NCI-H226 (cell line): ENCODE measurements around the gene DDOST.
"Not testable (repeated sequence)": the region's sequence is repeated elsewhere in the genome, so short reads cannot be mapped to it uniquely, and the experiment has no call there.

Source experiments
- DNase-seq: peaks from one replicate; pipeline ENCODE4 v3.0.0-alpha.2; 2015

Gene DDOST

DNA sequence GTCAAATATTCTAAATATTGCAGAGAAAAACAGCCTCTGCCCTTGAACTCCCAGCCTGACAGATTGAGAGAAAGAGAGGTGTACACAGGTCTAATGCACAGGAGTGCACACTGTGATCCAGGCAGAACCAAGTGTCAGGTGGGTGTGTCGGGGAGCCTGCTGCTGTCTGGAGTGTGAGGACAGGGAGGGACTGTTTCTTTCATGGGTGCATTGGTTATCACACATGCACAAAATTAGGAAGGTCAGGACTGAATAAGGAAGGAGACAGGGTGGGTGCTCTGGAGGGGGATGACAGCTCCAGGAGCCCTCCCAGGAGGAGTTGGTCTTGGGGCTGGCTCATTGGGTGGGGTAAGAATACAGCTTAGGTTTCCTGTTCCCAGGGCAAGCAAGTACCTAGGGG, 41.2 kb downstream of the DDOST start:
- no peak for DNase-seq

DNA sequence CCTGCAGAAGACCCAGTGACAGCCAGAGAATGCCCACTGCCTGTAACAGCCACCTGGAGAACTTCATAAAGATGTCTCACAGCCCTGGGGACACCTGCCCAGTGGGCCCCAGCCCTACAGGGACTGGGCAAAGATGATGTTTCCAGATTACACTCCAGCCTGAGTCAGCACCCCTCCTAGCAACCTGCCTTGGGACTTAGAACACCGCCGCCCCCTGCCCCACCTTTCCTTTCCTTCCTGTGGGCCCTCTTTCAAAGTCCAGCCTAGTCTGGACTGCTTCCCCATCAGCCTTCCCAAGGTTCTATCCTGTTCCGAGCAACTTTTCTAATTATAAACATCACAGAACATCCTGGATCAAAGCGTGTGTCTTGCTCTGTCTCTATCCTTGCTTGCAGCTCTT, 42.6 kb downstream of the DDOST start:
- no peak for DNase-seq

- DNase-seq, result no peak
Observed at GRCh38 chr1:20616847-20617487, 44.2 kb downstream of the DDOST start.

GRCh38 chr1:20615946-20616846, 45.0 kb downstream of the DDOST start:
- DNase-seq, result no peak

- DNase-seq, result no peak
Observed at GRCh38 chr1:20614131-20614579, 47.0 kb downstream of the DDOST start.

GRCh38 chr1:20612221-20612746, 48.9 kb downstream of the DDOST start:
- peak; percentile 65 for DNase-seq

- no peak for DNase-seq
Observed at GRCh38 chr1:20611652-20612051, 49.5 kb downstream of the DDOST start.

DNA sequence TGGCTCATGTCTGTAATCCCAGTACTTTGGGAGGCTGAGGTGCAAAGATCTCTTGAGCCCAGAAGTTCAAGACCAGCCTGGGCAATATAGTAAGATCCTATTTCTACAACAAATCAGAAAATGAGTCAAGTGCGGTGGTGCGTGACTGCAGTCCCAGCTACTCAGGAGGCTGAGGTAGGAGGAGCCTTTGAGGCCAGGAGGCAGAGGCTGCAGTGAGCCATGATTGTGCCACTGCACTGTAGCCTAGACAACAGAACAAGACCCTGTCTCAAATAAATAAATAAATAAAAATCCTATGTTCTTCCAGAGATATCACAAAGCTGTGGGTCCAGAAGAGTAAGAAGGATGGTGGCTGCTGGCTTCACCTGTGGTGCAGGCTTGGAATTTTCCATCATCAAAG, 50.2 kb downstream of the DDOST start:
- no peak for DNase-seq

DNA sequence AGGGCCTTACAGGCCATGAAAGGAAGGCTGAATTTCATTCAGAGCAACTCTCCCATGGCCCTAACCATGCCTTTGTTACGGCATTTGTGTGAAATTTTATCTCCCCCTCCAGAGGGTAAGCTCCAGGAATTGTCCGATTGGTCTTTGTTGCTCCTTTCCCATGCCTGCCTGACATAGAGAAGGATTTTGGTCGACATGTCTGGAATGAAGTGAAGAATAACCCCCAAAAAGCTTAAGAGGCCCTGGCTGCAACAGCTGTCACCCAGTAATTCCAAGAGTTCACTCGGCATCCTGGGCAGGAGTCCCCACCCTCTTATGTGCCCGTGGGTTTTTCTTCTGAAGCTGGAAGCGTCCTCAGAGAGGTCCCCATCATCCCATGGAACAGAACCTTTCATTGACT, 51.6 kb downstream of the DDOST start:
- no peak for DNase-seq

GRCh38 chr1:20606801-20607570, 54.2 kb downstream of the DDOST start:
- not testable (repeated sequence) for DNase-seq

DNA sequence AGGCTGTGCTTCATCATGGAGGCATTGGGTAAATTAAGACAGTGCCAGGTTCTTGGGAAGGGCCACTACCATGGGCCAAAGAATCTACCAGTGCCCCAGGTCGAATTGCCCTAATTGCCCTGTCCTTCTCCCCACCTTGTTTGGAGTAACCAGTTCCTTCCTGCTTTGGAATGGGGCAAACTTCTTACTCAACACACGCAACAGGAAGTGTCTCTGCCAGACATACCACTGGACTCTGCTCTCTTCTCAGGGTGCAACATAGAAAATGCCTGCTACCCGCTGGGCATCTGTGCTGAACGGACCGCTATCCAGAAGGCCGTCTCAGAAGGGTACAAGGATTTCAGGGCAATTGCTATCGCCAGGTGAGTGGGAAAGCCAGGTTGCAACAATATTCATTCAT, 56.5 kb downstream of the DDOST start:
- peak; percentile 39 for DNase-seq

DNA sequence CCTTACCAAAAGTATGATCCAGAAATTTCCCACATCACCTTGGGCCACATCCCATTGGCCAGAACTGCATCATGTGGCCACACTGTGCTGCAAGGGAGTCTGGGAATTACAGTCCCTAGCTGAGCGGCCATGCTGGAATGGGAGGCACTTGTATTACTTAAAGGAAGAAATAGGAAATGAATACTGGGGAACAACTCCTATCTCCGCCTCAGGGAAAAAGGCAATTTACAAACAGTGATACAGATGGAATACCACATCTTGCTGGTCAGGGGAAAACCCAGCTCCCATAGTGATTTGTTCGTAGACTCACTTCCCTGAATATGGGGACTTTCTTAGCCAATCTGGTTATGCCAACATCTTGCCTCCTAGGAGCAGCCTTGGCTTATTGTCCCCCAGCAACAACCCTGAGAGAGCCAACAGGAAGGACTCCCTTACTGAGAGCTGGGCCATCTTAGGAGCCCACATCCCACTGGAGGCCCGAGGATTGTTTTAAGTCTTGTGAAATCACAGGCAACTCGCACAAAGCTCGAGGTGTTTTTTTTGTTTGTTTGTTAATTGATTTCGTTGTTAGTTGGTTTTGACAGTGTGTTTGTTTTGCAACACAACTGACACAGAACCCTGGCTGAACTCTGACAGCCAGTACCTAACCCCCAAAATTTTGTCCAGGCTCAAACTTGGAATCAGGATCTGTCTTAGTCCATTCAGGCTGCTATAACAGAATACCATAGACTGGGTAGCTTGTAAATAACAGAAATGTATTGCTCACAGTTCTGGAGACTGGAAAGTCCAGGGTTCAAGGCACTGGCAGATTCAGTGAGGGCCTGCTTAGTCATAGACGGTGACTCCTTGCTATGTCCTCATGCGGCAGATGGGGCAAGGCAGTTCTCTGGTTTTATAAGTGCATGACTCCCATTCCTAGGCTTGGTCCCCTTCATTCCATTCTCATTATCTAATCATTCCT, 57.4 kb downstream of the DDOST start:
- DNase-seq, result peak; percentile 81

DNA sequence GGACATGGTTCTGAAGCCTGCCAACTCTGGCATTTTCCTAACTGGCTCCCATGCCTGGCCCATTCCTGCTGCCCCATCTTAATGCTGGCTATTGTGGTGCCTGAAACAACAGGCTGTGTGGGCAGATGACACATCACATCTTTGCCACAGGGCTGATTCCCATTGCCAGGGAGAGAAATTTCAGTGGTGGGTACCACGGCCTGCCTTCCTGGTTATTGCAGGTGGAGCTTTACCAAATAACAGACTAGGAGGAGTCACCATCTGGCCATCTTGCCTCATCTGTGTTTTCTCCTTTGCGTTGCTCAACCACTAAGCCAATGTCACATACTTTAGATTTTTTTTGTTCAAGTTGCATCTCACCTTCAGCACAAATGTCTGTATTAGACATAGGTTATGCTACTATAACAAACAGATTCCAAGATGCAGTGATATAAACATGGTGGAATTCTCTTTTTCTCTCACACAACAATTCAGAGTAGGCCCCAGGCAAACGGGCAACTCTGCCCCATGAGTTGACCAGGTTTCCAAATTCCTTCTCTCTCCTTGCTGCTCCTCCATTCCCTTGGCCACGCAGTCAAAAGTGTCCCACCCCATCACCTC, 58.2 kb downstream of the DDOST start:
- no peak for DNase-seq
